IMR-90 (cell line): Measurements from ENCODE around the gene PPP1R14C. TPM values are rescaled to one million over a fixed set of nuclear protein-coding genes. Genes with fewer than 3 reads are reported as not detected.
A peak's percentile ranks its signal among the peaks of the same experiment; 100 is the strongest.

ENCODE experiments used
- ATAC-seq: fragments of 200-7000 bp; cut with Tn5 transposase; 2 replicates; pipeline ENCODE4 v1.9.1; 2020; ENCODE audit warnings: low read depth, mild to moderate bottlenecking, moderate library complexity
- BruUV-seq: library from RNA; stranded (reverse); fragments of 400-500 nt; replicated peaks from 2 replicates; lab custom pipeline; 2021; lab: Mats Ljungman, UMichigan
- CTCF ChIA-PET: fragments of 300-600 bp; formaldehyde crosslinking; extraction: SDS; loops from one replicate; lab custom pipeline; 2021; ENCODE audit warnings: antibody characterized with exemption; lab: Yijun Ruan, JAX
- POLR2A ChIA-PET: fragments of 300-600 bp; sonication (Branson Sonifier 250); formaldehyde crosslinking; loops from one replicate; lab custom pipeline; 2022; ENCODE audit warnings: antibody characterized with exemption; ENCODE audit not compliant: unreplicated experiment; lab: Charles Lee
- DNase-seq: peaks from one replicate; pipeline ENCODE4 v3.0.0; 2013
- H2AFZ ChIP-seq: replicated peaks from 2 replicates; pipeline ENCODE3; 2013; ENCODE audit warnings: low read length, mild to moderate bottlenecking; ENCODE audit not compliant: poor library complexity
- H2AK5ac ChIP-seq: 2 replicates; pipeline ENCODE4 v1.6.1; 2013; ENCODE audit warnings: low read depth, low read length, inconsistent platforms
- H2AK9ac ChIP-seq: replicated peaks from 2 replicates; pipeline ENCODE3; 2013; ENCODE audit warnings: mild to moderate bottlenecking, low read depth, low read length, moderate library complexity; ENCODE audit not compliant: poor library complexity
- H2BK120ac ChIP-seq: 2 replicates; pipeline ENCODE4 v1.6.1; 2013; ENCODE audit warnings: low read depth, low read length, inconsistent platforms
- H2BK15ac ChIP-seq: 3 replicates; pipeline ENCODE4 v1.6.1; 2013; ENCODE audit warnings: low read depth, low read length, inconsistent platforms
- H2BK20ac ChIP-seq: 2 replicates; pipeline ENCODE4 v1.6.1; 2013; ENCODE audit warnings: low read depth, mild to moderate bottlenecking, inconsistent platforms, low read length, moderate library complexity
- H2BK5ac ChIP-seq: 2 replicates; pipeline ENCODE4 v1.6.1; 2013; ENCODE audit warnings: mild to moderate bottlenecking, low read depth, low read length, inconsistent platforms; ENCODE audit not compliant: poor library complexity, severe bottlenecking
- H3K14ac ChIP-seq: replicated peaks from 2 replicates; pipeline ENCODE4 v1.6.1; 2013; ENCODE audit warnings: low read depth, low read length, inconsistent platforms
- H3K18ac ChIP-seq: 2 replicates; pipeline ENCODE4 v1.6.1; 2013; ENCODE audit warnings: low read depth, low read length, control low read depth
- H3K23ac ChIP-seq: 2 replicates; pipeline ENCODE4 v1.6.1; 2013; ENCODE audit warnings: low read depth, low read length, inconsistent platforms
- H3K27ac ChIP-seq: 2 replicates; pipeline ENCODE4 v1.5.1; 2013; ENCODE audit warnings: mild to moderate bottlenecking, control low read depth, low read length; ENCODE audit not compliant: insufficient read depth
- H3K27me3 ChIP-seq: 2 replicates; pipeline ENCODE4 v1.6.1; 2013; ENCODE audit warnings: low read length; ENCODE audit not compliant: control insufficient read depth, insufficient read depth
- H3K36me3 ChIP-seq: 2 replicates; pipeline ENCODE4 v1.6.1; 2013; ENCODE audit warnings: low read length, mixed read lengths; ENCODE audit not compliant: control insufficient read depth, insufficient read depth
- H3K4ac ChIP-seq: 2 replicates; pipeline ENCODE4 v1.6.1; 2013; ENCODE audit warnings: low read depth, low read length, inconsistent platforms
- H3K4me1 ChIP-seq: 2 replicates; pipeline ENCODE4 v1.6.1; 2013; ENCODE audit warnings: low read length, mixed read lengths; ENCODE audit not compliant: control insufficient read depth, insufficient read depth
- H3K4me2 ChIP-seq: 2 replicates; pipeline ENCODE4 v1.6.1; 2013; ENCODE audit warnings: low read depth, mild to moderate bottlenecking, control low read depth, low read length, moderate library complexity
- H3K4me3 ChIP-seq: 2 replicates; pipeline ENCODE4 v1.5.1; 2013; ENCODE audit warnings: low read depth, mild to moderate bottlenecking, control low read depth, low read length, moderate library complexity; ENCODE audit not compliant: insufficient read depth
- H3K56ac ChIP-seq: 2 replicates; pipeline ENCODE4 v1.6.1; 2013; ENCODE audit warnings: low read length, inconsistent platforms; ENCODE audit not compliant: insufficient read depth; ENCODE audit errors: extremely low read depth
- H3K79me1 ChIP-seq, 2 experiments: 2 replicates each; pipeline ENCODE4 v1.6.1; 2013; ENCODE audit warnings: low read length in 2 of 2, inconsistent platforms in 1 of 2, low read depth in 1 of 2
- H3K9ac ChIP-seq: 2 replicates; pipeline ENCODE4 v1.6.1; 2013; ENCODE audit warnings: low read depth, low read length, control low read depth
- H3K9me1 ChIP-seq: 2 replicates; pipeline ENCODE4 v1.6.1; 2013; ENCODE audit warnings: low read length, inconsistent platforms; ENCODE audit not compliant: insufficient read depth
- H3K9me3 ChIP-seq: 2 replicates; pipeline ENCODE4 v1.6.1; 2013; ENCODE audit warnings: low read length; ENCODE audit not compliant: control insufficient read depth, insufficient read depth
- H4K20me1 ChIP-seq: 2 replicates; pipeline ENCODE4 v1.6.1; 2013; ENCODE audit warnings: low read length, inconsistent platforms; ENCODE audit not compliant: insufficient read depth
- H4K5ac ChIP-seq: 2 replicates; pipeline ENCODE4 v1.6.1; 2013; ENCODE audit warnings: mild to moderate bottlenecking, low read depth, low read length, control low read depth
- H4K8ac ChIP-seq, 2 experiments: 2 replicates each; pipeline ENCODE4 v1.6.1; 2013; ENCODE audit warnings: low read depth in 2 of 2, low read length in 2 of 2, control low read depth in 1 of 2, inconsistent platforms in 1 of 2
- H4K91ac ChIP-seq: 2 replicates; pipeline ENCODE4 v1.6.1; 2013; ENCODE audit warnings: low read depth, low read length, inconsistent platforms; ENCODE audit not compliant: insufficient read depth
- BHLHE40 ChIP-seq: fragments of 150-350 bp; IDR thresholded peaks from 2 replicates; pipeline ENCODE4 v1.6.1; 2016; ENCODE audit warnings: mild to moderate bottlenecking, low read depth, low read length
- CEBPB ChIP-seq: IDR thresholded peaks from 2 replicates; pipeline ENCODE4 v1.6.1; 2012; ENCODE audit warnings: low read depth, low read length, improper control_type of control experiment
- CTCF ChIP-seq: conservative IDR thresholded peaks from 2 replicates; pipeline ENCODE4 v1.5.1; 2012; ENCODE audit warnings: mild to moderate bottlenecking, low read depth, low read length, improper control_type of control experiment
- ELK1 ChIP-seq: fragments of 150-350 bp; IDR thresholded peaks from 2 replicates; pipeline ENCODE4 v1.6.1; 2016; ENCODE audit warnings: low read depth, mild to moderate bottlenecking, low read length, moderate library complexity, borderline replicate concordance
- FOS ChIP-seq: fragments of 150-350 bp; IDR thresholded peaks from 2 replicates; pipeline ENCODE4 v1.6.1; 2016; ENCODE audit warnings: low read depth, low read length
- MAFK ChIP-seq: IDR thresholded peaks from 2 replicates; pipeline ENCODE4 v1.6.1; 2012; ENCODE audit warnings: low read depth, low read length, improper control_type of control experiment
- MXI1 ChIP-seq: IDR thresholded peaks from 2 replicates; pipeline ENCODE4 v1.6.1; 2012; ENCODE audit warnings: low read depth, mild to moderate bottlenecking, low read length, moderate library complexity, borderline replicate concordance
- NFE2L2 ChIP-seq: fragments of 150-350 bp; IDR thresholded peaks from 2 replicates; pipeline ENCODE4 v1.6.1; 2016; ENCODE audit warnings: low read depth, mild to moderate bottlenecking, low read length
- RAD21 ChIP-seq: IDR thresholded peaks from 2 replicates; pipeline ENCODE4 v1.6.1; 2012; ENCODE audit warnings: low read length, improper control_type of control experiment
- RCOR1 ChIP-seq: IDR thresholded peaks from 2 replicates; pipeline ENCODE4 v1.6.1; 2012; ENCODE audit warnings: mild to moderate bottlenecking, low read length, improper control_type of control experiment; ENCODE audit not compliant: insufficient replicate concordance
- RFX5 ChIP-seq: IDR thresholded peaks from 2 replicates; pipeline ENCODE4 v1.8.0; 2012; ENCODE audit warnings: low read depth, mild to moderate bottlenecking, low read length, moderate library complexity
- USF2 ChIP-seq: fragments of 150-350 bp; IDR thresholded peaks from 2 replicates; pipeline ENCODE4 v1.6.1; 2017; ENCODE audit warnings: mild to moderate bottlenecking, antibody characterized with exemption, low read length, low read depth
- WGBS, 2 experiments: methylation state at CpG; one replicate each; pipeline versions ENCODE4 v1.1.5 to v1.1.7; 2013; ENCODE audit warnings: missing lambda C conversion rate in 2 of 2; ENCODE audit not compliant: insufficient read length in 1 of 2; ENCODE audit errors: extremely low coverage in 2 of 2; 5-methylcytosine and 5-hydroxymethylcytosine counted together
- dilution Hi-C: fragments of 300-500 bp; cut with HindIII; formaldehyde crosslinking; loops from one replicate; pipeline ENCODE4 v1.14.3; 2018; ENCODE audit warnings: low sequenced_read_pairs; ENCODE audit not compliant: unreplicated experiment
- in situ Hi-C: fragments of 300-500 bp; cut with MboI; formaldehyde crosslinking; loops from 3 replicates; pipeline ENCODE4 v1.14.3; 2019; ENCODE audit warnings: low sequenced_read_pairs, inconsistent platforms, mixed read lengths
- intact Hi-C: fragments of 100-400 bp; cut with micrococcal nuclease; formaldehyde crosslinking; loops from 2 replicates; pipeline ENCODE4 v1.10.0; 2022
- polyA plus RNA-seq, 3 experiments: library from polyadenylated mRNA; depleted of rRNA; stranded (reverse); fragments of >200 nt; gene quantifications; 2 replicates each; pipeline ENCODE4 v1.2.3, GENCODE V29; 2012; ENCODE audit warnings: low replicate concordance in 1 of 3
- total RNA-seq: library from RNA; depleted of rRNA; stranded (reverse); fragments of >200 nt; gene quantifications from 2 replicates; pipeline ENCODE4 v1.2.3, GENCODE V29; 2012

Gene PPP1R14C
- total and polyA plus RNA-seq, 2 of the 4 experiments (the other 2 are of a cell fraction): not detected

DNA sequence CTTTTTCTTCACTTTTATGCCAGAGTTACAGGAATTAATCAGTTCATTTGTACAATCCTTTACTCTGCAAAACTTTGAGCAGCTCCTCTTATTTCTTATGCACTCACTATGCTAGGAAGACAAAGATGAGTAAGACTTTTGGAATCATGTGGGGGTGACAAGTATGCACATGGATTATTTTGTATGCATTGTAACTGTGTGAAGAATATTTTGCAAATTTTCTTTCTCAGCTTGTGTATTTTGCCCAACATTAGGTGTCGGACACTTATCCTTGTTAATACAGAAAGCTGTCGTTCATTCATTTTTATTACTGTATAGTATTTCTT is 88.6 kb downstream of the PPP1R14C start:
- Histone ChIP-seq H4K20me1 (no peaks in the 10 kb centered on the region), H4K5ac (no peak overlapping the region), H2AK9ac (no peak overlapping the region), H3K27me3 (no peaks in the 10 kb centered on the region), H3K27ac (no peak overlapping the region), H3K23ac (no peak overlapping the region), H2BK20ac (no peak overlapping the region), H3K9me3 (no peaks in the 10 kb centered on the region), H3K4me3 (no peak overlapping the region), H4K91ac (no peak overlapping the region), H4K8ac (no peak overlapping the region), H3K9ac (no peak overlapping the region), H3K4me1 (peaks cover 7% of the 10 kb centered on the region; the same call in 1 of the 2 replicates), H3K4ac (no peak overlapping the region), H3K9me1 (no peaks in the 10 kb centered on the region), H3K56ac (no peak overlapping the region), H3K18ac (no peak overlapping the region), H3K79me1 (no peaks in the 10 kb centered on the region), H2AFZ (no peak overlapping the region), H2BK120ac (no peak overlapping the region), H2BK15ac (no peak overlapping the region), H3K14ac (no peak overlapping the region), H3K36me3 (no peaks in the 10 kb centered on the region), H2AK5ac (no peak overlapping the region), H3K4me2 (no peak overlapping the region), H2BK5ac (no peak overlapping the region)
- TF ChIP-seq CEBPB (no peak), USF2 (no peak), MXI1 (no peak), CTCF (no peak), NFE2L2 (no peak), ELK1 (no peak), BHLHE40 (no peak), RCOR1 (no peak), RFX5 (no peak), RAD21 (no peak), FOS (no peak), MAFK (no peak)
- CTCF ChIA-PET: no interaction called here
- dilution Hi-C loops (no loop called here), in situ Hi-C loops (no loop called here), intact Hi-C loops (no loop called here)
- POLR2A ChIA-PET: no interaction called here
- WGBS, 2 experiments: no CpG with 5 or more reads among the region's 2 CpGs
- no TSS peak for BruUV-seq
- DNase-seq: peak; percentile 57
- ATAC-seq: peak; percentile 90
